SKM-1 treated with dmso at 0.1 percent for 144 hours (cell line): ENCODE measurements around the gene PLA1A.
A peak's percentile ranks its signal among the peaks of the same experiment; 100 is the strongest.
"Not testable (repeated sequence)": the region's sequence is repeated elsewhere in the genome, so short reads cannot be mapped to it uniquely, and the experiment has no call there.

Source experiments
- DNase-seq: peaks from one replicate; lab custom pipeline; 2025; ENCODE audit not compliant: unreplicated experiment; lab: John Stamatoyannopoulos, UW

Gene PLA1A

DNA sequence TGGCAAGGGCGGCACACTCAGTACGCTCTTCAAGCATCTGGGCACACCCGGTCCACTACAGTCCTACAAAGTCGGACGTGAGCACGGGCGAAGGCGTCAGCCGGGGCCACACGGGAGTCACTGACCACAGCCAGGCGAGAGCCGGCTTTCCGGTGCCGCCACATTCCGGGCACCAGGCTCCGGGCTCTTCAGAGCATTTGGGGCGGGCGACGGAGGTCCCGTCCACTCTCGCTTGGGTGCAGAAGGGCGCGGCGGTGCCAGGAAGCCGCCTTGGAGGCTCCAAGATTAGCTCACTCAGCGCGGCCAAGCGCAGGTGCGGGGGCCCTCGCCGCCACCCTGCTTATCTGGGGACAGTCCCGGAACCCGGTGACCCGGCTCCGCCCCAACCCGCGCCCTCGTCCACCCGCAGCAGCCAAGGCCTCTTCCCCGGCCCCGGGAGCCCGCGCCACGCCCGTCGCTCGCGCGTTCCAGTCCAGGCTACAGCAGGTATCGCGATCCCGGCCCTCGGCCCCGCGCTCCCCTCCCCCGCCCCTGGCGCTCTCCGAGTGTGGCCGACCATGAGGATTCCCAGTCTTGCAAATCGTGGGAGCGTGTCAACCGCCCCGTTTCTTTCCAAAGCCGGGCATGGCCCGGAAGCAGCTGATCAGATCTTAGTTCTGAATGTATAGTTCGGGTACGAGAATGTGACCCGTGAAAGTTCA is 18.2 kb upstream of the PLA1A start, which contains the start of gene ADPRH:
Gene ADPRH, plus strand, starts transcription at position 127 of the 701 bp plus-strand sequence. CDS start 2,678 bp downstream, outside the sequence.
- DNase-seq, result no peak

DNA sequence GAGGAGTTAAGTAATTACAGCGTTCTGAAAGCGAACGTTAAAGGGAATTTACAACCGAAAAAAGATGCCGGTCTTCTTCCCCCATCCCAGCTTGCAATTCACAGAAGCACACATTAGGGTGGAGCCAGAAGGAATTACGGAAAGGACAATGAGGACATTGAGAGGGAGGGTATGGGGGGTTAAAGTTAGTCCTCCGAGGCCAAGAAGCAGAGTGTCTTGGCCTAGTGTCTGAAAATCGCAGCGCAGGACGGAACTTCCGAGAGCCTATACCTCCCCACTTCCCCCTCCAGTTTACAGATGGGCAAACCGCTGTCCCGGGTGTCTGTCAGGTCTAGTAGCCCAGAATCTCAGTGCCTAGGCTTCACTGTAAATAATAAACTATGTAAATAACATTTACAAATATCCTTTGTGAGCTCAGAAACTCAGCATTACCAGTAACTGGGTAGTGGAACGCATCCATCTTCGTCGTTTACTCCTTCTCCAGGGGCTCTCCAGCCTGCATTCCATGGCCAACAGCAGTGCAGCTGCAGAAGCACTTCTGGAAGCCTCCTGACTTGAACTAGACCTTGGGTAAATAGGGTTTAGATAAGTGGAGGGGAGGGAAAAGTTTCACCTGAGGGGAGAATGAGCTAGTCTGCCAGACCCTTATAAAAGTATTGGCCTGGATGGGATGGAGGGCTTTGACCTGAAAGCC is 17.5 kb upstream of the PLA1A start:
- peak; percentile 19 for DNase-seq

DNA sequence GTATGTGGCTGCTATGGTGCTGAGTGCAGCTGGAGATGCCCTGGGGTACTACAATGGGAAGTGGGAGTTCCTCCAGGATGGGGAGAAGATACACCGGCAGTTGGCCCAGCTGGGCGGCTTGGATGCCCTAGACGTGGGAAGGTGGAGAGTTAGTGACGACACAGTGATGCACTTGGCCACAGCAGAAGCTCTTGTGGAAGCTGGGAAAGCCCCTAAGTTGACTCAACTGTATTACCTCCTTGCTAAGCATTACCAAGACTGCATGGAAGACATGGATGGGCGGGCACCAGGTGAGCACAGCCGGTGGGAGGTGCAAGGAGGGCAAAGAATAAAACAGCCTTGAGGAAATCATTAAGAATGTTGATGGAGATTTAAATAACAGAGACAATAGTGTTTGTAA is 15.5 kb upstream of the PLA1A start:
- no peak for DNase-seq

DNA sequence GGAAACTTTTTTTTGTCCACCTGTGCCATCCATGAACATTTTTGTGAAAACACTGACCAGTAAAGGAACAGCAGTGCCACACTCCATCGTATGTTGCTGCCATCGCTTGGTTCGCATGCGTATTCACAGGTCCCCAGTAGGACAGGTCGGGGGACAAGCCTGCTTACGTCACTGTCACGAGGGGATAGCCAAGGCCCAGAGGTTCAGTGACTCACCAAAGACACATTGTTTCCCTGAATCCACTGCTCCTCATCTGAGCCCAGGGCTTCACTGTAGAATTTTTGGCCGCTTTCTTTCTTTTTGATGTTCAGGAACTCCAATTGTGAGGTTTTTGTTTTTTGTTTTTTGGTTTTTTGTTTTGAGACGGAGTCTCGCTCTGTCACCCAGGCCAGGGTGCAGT is 12.5 kb upstream of the PLA1A start:
- DNase-seq, result no peak

DNA sequence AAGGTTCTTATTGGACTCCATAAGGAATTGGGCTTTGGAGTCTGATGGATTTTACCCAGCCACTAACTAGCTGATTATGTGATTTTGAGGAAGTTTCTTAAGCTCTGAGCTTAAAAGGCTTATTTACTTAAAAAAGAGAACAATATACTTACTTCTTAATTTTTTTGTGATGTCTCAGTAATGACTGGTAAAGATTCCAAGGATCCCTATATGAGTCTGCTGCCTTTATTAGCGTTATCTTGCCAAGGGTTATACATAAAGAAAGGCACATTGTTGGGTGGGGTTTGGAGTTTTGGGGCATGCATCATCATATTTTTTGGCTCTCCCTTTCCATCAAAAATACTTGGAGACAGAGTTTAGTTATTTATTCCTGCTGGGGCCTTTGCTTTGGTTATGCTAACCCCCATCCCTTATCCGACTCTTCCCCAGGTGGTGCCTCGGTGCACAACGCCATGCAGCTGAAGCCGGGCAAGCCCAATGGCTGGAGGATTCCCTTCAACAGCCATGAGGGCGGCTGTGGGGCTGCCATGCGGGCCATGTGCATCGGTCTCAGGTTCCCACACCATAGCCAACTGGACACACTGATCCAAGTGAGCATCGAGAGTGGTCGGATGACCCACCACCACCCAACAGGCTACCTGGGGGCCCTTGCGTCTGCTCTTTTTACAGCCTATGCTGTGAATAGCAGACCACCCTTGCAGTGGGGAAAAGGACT is 11.7 kb upstream of the PLA1A start:
- no peak for DNase-seq

DNA sequence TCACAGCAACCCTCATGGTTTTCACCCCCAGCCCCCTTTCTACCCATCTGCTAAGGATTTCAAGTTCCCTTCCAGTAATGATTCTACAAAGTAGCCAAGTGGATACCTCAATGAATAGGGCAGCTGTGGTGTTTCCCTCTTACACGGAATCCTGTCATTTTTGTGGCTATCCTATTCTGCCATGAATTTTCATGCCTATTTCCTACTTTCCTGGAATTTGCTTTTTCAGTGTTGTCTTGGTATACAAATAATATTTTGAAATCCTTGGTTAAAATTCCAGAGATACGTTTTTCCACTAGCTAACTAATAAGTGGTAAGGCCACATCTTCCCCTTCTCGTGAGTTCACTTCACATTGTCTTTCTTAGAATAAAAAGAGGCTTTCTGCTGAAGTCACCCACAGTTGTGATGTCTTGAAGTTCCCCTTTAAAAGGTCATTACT is 10.9 kb upstream of the PLA1A start:
- DNase-seq, result no peak

DNA sequence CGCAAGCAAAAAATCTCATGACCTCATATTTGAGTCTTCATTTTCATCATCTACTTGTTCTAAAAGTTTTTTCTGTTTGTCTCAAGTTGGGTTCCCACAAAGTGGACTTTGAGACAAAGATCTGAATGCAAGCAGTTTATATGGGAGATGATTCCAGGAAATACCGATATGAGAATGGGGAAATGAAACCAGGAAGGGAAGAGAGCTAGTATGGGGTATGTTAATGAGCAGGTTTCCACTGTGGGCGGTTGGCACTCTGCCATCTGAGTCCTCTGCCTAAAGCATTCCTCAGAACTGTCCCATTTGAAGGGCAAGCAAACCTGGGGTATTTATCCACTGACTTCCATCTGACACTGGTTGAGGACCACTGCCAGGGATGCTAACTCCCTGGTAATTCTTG is 9.6 kb upstream of the PLA1A start:
- DNase-seq, result peak; percentile 9

DNA sequence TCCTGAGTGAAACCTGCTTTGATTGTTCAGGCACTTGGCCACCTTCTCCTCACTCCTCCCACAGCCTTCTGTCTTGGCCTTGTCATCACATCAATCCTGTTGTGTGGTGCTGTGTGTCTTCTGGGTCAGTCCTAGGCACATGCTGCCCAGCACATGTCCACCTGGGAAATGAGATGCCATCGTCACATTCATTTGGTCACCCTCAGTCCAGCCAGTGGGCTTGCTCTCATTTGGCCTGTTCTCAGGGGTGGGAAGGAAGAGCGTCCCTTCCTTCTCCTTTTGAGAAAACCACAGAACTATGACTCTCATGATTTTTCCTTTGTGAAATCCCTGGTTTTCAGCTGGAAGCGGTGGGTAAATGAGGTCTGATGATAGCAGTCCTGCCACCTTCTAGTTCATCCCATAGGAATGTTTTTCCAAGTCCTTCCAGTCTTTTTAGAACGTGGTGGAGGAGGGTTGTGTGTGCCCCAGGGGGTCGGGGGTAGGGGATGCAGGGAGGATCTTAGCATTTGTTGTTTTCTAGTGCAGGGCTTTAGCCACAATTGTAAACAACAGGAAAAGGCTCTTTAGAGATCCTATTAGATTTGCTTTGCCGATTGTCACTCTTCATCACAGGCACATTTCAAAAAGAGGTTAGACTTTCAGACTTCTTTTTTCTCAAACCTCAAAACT is 8.4 kb upstream of the PLA1A start:
- DNase-seq, result no peak

DNA sequence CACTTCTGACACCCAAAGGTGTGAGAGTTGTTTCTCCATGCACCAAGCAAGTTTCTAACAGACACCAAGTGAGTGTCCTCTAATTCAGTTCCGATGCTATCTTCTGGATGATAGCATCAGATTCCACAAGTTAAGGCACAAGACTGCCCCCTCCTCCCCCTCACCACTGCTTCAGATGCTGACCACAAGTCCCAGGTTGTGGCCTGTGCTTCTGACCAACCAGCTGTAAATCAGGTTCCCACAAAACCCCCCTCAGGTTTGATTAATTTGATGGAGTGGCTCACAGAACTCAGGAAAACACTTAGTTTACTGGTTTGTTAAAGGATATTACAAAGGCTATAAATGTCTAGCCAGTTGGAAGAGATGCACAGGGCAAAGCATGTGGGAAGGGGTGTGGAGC is 7.0 kb upstream of the PLA1A start:
- DNase-seq, result no peak

DNA sequence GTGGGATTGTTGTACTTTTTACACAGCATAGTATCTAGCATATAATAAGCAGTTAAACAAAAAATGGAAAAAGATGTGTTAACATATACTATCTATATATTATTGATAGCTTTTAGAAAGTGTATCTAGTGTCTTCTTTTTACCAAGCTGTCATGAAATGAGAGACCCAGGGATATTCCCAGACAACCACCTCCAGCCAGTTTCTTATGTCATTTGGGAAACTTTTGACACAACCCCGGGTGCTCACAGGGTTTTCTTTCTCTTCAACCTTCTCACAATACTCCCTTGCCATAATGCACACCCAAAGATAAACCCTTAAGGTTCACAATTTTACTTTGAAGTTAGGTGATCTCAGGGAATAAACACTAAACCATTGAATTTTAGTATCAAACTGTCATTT is 4.8 kb upstream of the PLA1A start:
- no peak for DNase-seq

DNA sequence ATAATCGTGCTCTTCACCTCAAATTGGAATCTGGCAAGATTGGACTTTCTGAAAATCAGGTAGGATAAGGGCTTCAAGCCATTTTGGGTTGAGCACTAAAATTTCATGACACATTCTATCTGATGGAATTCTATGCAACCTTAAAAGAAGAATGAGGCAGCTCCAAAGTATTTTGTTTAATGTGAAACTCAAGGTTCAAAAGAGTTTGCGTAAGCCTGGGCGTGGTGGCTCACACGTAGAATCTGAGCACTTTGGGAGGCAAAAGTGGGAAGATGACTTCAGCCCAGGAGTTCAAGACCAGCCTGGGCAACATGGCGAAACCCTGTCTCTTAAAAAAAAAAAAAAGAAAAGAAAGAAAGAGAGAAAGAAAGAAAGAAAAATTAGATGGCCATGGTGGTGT is 3.6 kb upstream of the PLA1A start:
- DNase-seq, result no peak

DNA sequence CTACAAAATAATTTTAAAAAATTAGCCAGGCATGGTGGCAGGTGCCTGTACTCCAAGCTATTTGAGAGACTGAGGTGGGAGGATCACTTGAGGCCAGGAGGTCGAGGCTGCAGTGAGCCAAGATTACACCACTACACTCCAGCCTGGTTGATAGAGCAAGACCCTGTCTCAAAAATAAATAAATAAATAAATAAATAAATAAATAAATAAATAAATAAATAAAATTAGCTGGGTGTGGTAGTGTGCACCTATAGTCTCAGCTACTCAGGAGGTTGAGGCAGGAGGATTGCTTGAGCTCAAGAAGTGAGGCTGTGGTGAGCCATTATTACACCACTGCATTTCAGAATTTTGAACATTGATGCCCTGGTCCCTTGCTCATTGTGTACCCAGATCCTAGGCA is 2.8 kb upstream of the PLA1A start:
- DNase-seq, result not testable (repeated sequence)

DNA sequence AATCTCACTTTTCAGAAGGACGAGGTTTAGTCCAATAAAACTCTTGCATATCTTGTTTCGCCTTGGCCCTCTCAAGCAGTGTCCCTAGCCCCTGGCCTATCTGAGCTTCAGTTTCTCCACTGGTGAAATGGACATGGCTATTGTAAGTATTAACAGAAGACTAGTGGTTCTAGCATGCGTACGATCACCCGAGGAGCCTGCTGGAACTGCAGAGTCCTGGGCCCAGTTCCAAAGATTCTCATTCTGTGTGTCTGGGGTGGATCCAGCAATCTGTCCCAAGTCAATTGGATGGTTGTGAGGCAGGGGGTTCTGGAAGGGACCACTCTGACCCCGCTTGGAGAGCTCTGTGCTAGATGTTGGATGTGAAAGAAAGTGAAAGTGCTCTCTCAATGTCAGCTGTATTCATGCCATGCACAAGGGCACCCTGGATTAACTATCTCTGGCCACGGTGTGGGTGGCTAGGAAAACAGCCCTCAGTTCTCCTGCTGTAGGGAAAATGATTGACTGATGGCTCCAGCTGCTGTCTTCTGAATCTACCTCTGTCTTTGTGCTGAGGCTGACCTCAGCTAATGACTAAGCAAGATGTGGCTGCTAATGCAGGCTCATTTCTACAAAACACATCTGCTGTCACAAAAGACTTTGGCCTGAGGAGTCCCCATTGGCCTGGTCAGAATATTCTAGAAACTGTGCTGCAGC is 1.9 kb upstream of the PLA1A start:
- DNase-seq, result no peak

DNA sequence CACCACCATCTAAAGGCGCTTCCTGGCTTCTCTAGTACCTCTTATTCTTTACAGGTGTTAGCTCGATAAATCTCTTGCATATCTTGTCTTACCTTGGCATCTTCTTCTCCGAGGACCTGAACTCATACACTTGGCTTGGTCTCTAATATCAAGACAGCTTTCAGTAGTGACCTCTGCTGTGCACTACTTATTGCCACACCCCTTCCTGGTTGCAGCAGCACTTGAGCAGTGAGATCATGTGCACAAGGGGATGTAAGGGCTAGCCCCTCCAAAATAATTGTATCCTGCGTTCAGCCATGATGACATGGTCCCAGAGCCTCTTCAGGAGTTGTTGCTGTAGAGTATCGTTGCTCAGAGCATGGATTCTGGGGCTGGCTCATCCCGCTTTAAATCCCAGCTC is 1.3 kb upstream of the PLA1A start:
- DNase-seq, result no peak

DNA sequence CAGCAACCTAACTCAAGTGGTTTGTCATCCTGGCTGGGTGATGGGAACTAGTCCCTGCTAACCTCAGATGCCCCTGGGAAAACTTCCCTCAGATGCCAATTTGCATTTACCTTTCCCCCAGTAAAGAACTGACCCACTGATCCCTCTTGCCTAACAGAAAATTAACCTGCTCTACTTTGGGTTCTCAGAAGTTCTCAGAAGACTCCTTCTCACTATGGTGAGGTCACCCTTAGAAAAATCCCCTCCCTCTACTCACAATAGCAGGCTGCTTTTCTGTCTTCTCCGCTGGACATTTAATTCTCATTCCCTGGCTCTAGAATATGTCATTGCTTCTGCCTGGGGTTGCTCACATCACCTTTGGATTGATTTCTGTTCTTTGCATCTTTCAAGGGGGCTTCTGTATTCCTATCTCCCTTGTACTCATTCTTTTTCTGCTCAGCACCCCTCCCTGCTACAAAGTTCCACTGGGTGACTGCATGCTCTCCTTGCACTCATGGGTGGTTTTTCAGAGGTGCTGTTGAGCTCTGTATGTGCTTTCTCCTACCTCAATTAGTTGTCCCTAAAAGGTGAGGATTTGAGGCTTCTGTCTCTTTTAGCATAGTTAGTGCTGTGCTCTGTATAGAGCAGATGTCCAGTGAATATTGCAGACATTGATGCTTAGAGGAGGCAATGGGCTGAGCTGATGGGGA is 869 bp downstream of the PLA1A start:
- no peak for DNase-seq

DNA sequence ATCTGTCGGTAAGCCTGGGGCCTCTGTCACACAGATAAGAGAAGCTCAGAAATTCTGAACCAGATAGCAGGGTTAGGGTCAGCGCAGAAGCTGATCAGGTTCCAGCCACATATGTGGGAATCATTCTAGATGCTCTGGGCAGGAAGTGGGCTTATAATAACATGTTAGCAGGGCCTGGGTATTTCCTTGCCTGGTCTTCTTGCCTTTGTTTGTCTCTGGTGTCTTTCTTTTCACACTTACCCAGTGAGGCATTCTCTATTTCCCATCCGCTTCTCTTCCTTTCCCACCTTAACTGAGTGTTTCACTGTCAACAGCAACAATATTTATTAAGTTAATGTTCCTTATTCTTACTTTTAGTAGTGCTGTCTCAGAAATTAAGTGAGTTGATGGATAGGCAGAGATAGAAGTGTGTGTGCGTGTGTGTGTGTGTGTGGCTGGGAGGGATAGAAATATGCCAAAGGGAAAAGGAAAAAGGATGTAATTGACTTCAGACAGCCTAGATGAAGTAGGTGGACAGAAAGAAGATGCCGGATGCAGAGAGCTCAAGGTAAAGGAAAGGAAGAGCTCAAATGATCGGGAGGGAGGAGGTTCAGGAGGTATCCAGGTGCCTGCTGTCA is 2.0 kb downstream of the PLA1A start:
- no peak for DNase-seq

DNA sequence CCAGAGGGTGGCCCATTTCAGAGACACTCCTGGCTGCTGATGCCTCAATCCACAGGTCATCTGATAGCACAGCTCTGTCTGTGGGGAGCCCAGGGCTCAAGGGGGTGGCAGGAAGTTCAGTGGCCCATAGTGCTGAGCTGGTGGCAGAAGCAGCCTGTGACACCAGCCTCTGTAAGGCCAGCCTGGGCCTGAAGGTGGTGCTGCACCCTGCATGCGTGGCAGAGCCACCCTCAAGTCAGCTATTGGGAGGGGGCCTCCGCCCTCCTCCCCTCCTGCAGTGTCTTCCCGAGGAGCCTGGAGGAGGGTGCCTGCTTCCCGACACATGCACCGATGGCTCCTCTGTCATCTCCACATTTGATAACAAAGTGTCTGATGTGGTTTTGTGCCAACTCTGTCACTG is 3.0 kb downstream of the PLA1A start:
- DNase-seq, result no peak

DNA sequence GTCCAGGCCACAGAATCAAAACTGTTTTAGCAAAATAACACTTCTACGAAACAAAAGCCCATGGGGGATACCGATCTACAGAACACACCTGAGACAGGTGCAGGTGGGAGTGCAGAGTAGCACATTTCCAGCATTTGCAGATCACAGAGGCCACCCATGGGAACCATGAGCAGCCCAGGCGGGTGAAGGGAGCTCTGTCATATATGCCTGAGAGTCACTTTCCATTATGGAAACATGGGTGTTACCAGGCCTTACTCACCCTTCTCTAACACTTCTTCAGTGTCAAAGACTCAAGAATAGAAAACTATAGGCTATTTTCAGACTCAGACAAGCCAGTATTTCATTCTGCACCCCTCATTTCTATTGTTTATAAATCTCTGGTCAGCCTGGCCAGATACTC is 3.5 kb downstream of the PLA1A start:
- DNase-seq, result no peak

DNA sequence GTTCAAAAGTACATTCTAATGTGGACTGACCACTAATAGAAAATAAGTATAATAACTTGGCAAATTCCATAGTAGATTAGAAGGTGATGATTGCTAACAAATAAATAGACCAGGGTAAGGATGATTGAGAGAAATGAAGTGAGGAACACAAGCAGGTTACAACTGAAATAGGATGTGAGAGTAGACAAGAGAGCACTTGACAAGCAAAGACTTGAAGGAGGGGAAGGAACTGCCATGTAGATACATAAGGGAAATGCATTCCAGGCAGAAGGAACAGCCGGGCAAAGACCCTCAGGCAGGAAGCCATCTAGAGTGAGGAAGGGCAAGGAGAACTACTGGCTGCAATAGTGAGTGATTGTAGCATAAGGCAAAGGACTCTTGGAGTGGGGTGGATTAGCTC is 5.0 kb downstream of the PLA1A start:
- no peak for DNase-seq

DNA sequence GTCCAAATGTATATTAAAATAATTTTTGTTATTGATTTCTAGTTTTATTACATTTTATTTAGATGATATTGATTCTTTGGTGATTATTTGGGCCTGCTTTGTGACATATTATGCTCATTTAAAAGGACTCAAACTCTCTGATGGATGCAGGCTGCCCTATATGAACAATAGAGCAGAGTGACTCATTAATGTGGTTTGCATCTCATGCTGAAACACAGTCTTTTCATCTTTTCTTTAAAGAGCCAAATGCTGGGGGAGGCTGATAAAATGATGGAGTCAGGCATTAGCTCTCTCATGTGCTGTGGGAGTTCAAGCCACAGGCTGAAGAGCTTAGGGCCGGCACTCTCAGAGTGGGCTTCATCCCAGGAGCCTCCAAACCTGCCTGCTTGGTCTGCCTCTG is 7.2 kb downstream of the PLA1A start:
- DNase-seq, result no peak
